Tibial artery (tissue), 4 donors: ENCODE results near the gene ING2.

Source experiments
- DNase-seq, 2 donors: peaks; one replicate each; pipeline ENCODE4 v3.0.0-alpha.2; 2019
- H3K27ac ChIP-seq, 2 donors: fragments of 200-600 bp; sonication (generic) in 1 of 2; 1 replicate in 1 of 2; 2 replicates in 1 of 2; pipeline ENCODE4 v1.5.1; 2018 to 2019; ENCODE audit warnings: mild to moderate bottlenecking in 1 of 2
- H3K27me3 ChIP-seq, 2 donors: fragments of 200-600 bp; sonication (generic) in 1 of 2; one replicate each; pipeline versions ENCODE4 v1.5.1 to v1.6.0; 2016 to 2019
- H3K36me3 ChIP-seq, 3 donors: fragments of 200-600 bp; sonication (generic) in 2 of 3; one replicate each; pipeline ENCODE4 v1.5.1; 2016 to 2019; ENCODE audit warnings: mild to moderate bottlenecking in 2 of 3
- H3K4me1 ChIP-seq, 4 donors: fragments of 200-600 bp; sonication (generic) in 2 of 4; 1 replicate in 3 of 4; 2 replicates in 1 of 4; pipeline ENCODE4 v1.5.1; 2016 to 2019
- H3K4me3 ChIP-seq, 2 donors: fragments of 200-600 bp; sonication (generic) in 1 of 2; 1 replicate in 1 of 2; 2 replicates in 1 of 2; pipeline ENCODE4 v1.5.1; 2018 to 2019; ENCODE audit warnings: mild to moderate bottlenecking in 2 of 2
- H3K9me3 ChIP-seq, 3 donors: fragments of 200-600 bp; sonication (generic) in 1 of 3; one replicate each; pipeline ENCODE4 v1.5.1; 2016 to 2019
- intact Hi-C: fragments of 100-400 bp; cut with DNase I; formaldehyde crosslinking; loops from one replicate; pipeline ENCODE4 v1.15.0; 2023; ENCODE audit warnings: low total_unique reads
- TF ChIP-seq, protein P1 (sequence below), 2 experiments: fragments of 200-600 bp in 1 of 2; fragments of 450-650 bp in 1 of 2; IDR thresholded peaks; one replicate each; pipeline ENCODE4 v1.5.1; 2017 to 2019; ENCODE audit warnings: antibody characterized with exemption in 2 of 2, mild to moderate bottlenecking in 1 of 2, moderate library complexity in 1 of 2

Gene ING2

DNA sequence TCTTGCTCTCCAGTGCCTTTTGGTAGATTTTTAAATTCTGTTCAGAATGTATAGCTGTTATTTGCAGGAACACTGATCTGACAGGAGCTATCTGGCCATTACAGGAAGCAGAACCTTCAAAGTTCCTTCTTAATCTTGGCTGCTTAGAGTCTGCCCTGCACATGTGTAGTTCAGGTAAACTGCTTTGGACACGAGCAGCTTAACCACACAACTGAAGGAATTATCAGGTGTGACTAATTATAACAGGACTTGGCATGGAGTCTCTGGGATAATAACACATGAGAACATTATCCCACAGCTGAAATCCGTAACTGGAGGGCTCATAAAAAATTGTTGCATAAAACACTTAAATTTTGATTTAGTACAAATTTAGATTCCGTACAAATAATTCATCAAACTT is 11.6 kb upstream of the ING2 start:
- TF ChIP-seq, protein P1, sequence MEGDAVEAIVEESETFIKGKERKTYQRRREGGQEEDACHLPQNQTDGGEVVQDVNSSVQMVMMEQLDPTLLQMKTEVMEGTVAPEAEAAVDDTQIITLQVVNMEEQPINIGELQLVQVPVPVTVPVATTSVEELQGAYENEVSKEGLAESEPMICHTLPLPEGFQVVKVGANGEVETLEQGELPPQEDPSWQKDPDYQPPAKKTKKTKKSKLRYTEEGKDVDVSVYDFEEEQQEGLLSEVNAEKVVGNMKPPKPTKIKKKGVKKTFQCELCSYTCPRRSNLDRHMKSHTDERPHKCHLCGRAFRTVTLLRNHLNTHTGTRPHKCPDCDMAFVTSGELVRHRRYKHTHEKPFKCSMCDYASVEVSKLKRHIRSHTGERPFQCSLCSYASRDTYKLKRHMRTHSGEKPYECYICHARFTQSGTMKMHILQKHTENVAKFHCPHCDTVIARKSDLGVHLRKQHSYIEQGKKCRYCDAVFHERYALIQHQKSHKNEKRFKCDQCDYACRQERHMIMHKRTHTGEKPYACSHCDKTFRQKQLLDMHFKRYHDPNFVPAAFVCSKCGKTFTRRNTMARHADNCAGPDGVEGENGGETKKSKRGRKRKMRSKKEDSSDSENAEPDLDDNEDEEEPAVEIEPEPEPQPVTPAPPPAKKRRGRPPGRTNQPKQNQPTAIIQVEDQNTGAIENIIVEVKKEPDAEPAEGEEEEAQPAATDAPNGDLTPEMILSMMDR (IDR thresholded peaks at IDR 0.05): no peak
- no peaks in the 10 kb centered on the region for H3K4me1 ChIP-seq
- no peak overlapping the region for H3K27ac ChIP-seq
- intact Hi-C loops: no loop called here
- H3K36me3 ChIP-seq: peaks cover 0 to 9% (median 0%) of the 10 kb centered on the region in 3 donors
- DNase-seq: no peak
- H3K27me3 ChIP-seq: no peaks in the 10 kb centered on the region
- no peaks in the 10 kb centered on the region for H3K9me3 ChIP-seq
- H3K4me3 ChIP-seq: no peak overlapping the region

DNA sequence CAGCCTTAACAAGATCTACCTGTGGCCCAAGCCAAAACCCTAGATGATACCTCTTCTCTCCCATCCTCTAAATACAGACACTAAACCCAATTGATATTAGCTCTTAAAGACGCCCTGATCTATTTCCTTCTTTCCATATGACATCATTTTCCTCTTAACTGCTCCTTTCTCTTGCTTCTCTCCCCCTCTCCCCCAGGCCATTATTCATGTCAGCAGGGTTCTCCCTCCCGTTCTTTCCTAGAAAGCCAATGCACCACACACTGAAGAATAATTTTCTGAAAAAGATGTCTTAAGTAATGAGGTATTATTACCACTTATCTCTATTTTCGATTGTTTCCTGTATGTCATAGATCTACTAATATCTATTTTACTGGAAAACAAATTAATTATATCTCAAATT is 9.7 kb upstream of the ING2 start:
- Histone ChIP-seq H3K4me1 (no peaks in the 10 kb centered on the region), H3K27me3 (no peaks in the 10 kb centered on the region), H3K36me3 (peaks cover 0 to 9% (median 0%) of the 10 kb centered on the region in 3 donors), H3K4me3 (no peak overlapping the region), H3K9me3 (no peaks in the 10 kb centered on the region), H3K27ac (no peak overlapping the region)
- no peak for DNase-seq
- intact Hi-C loops: no loop called here
- TF ChIP-seq, protein P1 (IDR thresholded peaks at IDR 0.05): no peak

DNA sequence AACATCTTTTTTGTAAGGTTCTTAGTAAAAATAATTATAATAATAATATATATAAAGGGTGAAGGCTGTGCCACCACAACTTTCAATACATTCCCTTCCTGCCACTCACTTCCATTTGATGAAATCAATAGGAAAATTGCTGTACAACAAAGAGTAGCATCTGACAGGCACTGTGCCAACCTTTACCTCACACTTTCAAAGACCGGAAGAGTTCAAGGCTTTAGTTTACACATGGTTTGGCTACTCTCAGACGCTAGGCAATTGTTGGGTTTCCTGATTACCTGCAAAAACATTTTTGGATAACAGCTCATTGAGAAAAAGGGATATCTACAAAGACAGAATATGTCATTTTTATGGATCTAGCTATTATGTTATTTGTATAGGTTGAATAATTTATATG is 5.5 kb upstream of the ING2 start:
- H3K4me1 ChIP-seq: peaks cover 0 to 8% (median 2%) of the 10 kb centered on the region in 4 donors
- H3K9me3 ChIP-seq: no peaks in the 10 kb centered on the region
- no peaks in the 10 kb centered on the region for H3K36me3 ChIP-seq
- DNase-seq: no peak
- H3K4me3 ChIP-seq: no peak overlapping the region
- TF ChIP-seq, protein P1 (IDR thresholded peaks at IDR 0.05): no peak
- no peaks in the 10 kb centered on the region for H3K27me3 ChIP-seq
- intact Hi-C loops: no loop called here
- H3K27ac ChIP-seq: no peak overlapping the region

DNA sequence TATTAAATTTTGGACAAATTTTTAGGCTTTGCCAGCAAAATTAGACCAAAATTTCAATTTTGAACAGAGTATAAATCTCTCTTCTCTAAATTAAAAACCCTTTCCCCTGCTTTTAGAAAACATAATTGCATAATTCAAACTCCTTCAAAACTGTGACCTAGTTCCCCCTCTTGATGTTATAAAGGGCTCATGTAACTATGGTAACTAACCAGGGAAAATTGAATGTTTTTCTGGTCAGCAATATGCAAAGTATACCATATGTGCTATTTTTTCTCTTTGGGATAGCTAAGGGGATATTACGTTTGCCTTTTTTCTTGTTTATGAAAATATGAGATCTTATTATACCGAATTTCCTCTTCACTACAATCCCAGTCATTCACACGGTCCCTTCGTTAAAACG is 5.1 kb upstream of the ING2 start:
- intact Hi-C loops: no loop called here
- DNase-seq: no peak
- Histone ChIP-seq H3K4me3 (no peak overlapping the region), H3K36me3 (no peaks in the 10 kb centered on the region), H3K27me3 (no peaks in the 10 kb centered on the region), H3K9me3 (no peaks in the 10 kb centered on the region), H3K27ac (no peak overlapping the region), H3K4me1 (peaks cover 0 to 8% (median 2%) of the 10 kb centered on the region in 4 donors)
- TF ChIP-seq, protein P1 (IDR thresholded peaks at IDR 0.05): no peak

DNA sequence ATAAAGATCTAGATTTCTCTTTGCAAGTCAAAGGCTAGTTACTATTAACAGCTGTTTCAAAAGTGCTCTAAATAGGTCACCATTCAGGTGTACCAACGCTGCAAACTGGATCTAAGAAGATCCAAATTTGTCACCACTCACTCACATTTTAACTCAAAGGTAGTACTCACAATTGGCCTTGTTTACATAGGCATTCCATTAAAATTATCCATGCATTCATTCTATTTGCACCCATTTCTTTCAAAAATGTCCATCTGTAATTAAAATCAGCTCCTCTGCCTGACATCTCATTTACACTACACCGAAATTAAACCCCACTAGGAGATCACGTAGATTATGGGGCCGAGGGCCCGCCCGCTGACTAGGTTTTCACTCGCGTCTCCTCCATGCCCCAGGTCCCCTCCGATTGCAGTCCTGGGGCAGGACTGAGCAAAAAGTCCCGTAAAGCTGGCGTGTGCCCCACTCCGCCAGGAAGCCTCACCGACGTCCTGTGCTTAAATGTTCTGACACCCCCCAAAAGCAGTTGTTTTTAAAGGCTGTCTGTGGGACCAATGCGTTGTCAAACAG is 1.3 kb upstream of the ING2 start:
- H3K27me3 ChIP-seq: no peaks in the 10 kb centered on the region
- no peaks in the 10 kb centered on the region for H3K36me3 ChIP-seq
- intact Hi-C loops: loop anchor here (2.0 kb wide), 2 partner anchors 59 to 155 kb away; partner anchors contain the start of genes CDKN2AIP, RWDD4 and TRAPPC11
- peak overlapping the region; percentile 79 to 92 for H3K4me3 ChIP-seq
- peaks cover 0 to 19% (median 3%) of the 10 kb centered on the region in 4 donors for H3K4me1 ChIP-seq
- H3K9me3 ChIP-seq: no peaks in the 10 kb centered on the region
- no peak for DNase-seq
- TF ChIP-seq, protein P1 (IDR thresholded peaks at IDR 0.05): no peak
- peak overlapping the region; percentile 92 to 94 for H3K27ac ChIP-seq
